Renal pelvis (tissue), 4 donors: ENCODE results near the gene MACROD1. TPM values are rescaled to one million over a fixed set of nuclear protein-coding genes. Genes with fewer than 3 reads are reported as not detected.
"Not testable (repeated sequence)": the region's sequence is repeated elsewhere in the genome, so short reads cannot be mapped to it uniquely, and the experiment has no call there.

Experiments used
- DNase-seq: peaks from one replicate; pipeline ENCODE4 v3.0.0-alpha.2; 2013
- polyA plus RNA-seq, 3 donors: library from polyadenylated mRNA; unstranded; fragments of 120-200 nt; gene quantifications; one replicate each; pipeline ENCODE4 v1.2.1, GENCODE V29; 2013; ENCODE audit not compliant: insufficient read length in 3 of 3

Gene MACROD1
- polyA plus RNA-seq, 3 donors = 15.2 to 18.9 (median 16.1) TPM

GRCh38 chr11:64196626-64197025 is 30.7 kb upstream of the MACROD1 start:
- DNase-seq = no peak

GRCh38 chr11:64192434-64192833 is 26.5 kb upstream of the MACROD1 start:
- DNase-seq = no peak

- no peak for DNase-seq
Measured at GRCh38 chr11:64186492-64187165, 20.7 kb upstream of the MACROD1 start.

GRCh38 chr11:64185693-64186491 is 20.0 kb upstream of the MACROD1 start, which contains the start of gene STIP1:
STIP1 (plus strand) TSS chr11:64186171; CDS start chr11:64186262, 91 bp downstream.
- peak; percentile 100 for DNase-seq

GRCh38 chr11:64185175-64185692 is 19.3 kb upstream of the MACROD1 start:
- DNase-seq = no peak

- DNase-seq = no peak
Measured at GRCh38 chr11:64183890-64184289, 18.0 kb upstream of the MACROD1 start.

GRCh38 chr11:64181506-64182411 is 15.8 kb upstream of the MACROD1 start:
- peak; percentile 76 for DNase-seq

- DNase-seq = no peak
Measured at GRCh38 chr11:64180891-64181290, 15.0 kb upstream of the MACROD1 start.

GRCh38 chr11:64178951-64179639 is 13.2 kb upstream of the MACROD1 start:
- no peak for DNase-seq

- DNase-seq = no peak
Measured at GRCh38 chr11:64178203-64178602, 12.3 kb upstream of the MACROD1 start.

- no peak for DNase-seq
Measured at GRCh38 chr11:64176751-64177150, 10.8 kb upstream of the MACROD1 start.

GRCh38 chr11:64173616-64174355 is 7.9 kb upstream of the MACROD1 start:
- DNase-seq = no peak

- no peak for DNase-seq
Measured at GRCh38 chr11:64170419-64170818, 4.5 kb upstream of the MACROD1 start.

GRCh38 chr11:64165481-64165841 is 452 bp downstream of the MACROD1 start:
- no peak for DNase-seq

GRCh38 chr11:64164392-64165312 is 1.3 kb downstream of the MACROD1 start:
- no peak for DNase-seq

- DNase-seq = no peak
Measured at GRCh38 chr11:64163951-64164350, 2.0 kb downstream of the MACROD1 start.

GRCh38 chr11:64162769-64163168 is 3.1 kb downstream of the MACROD1 start:
- not testable (repeated sequence) for DNase-seq

- no peak for DNase-seq
Measured at GRCh38 chr11:64161037-64161436, 4.9 kb downstream of the MACROD1 start.

- DNase-seq = no peak
Measured at GRCh38 chr11:64157631-64158394, 8.1 kb downstream of the MACROD1 start.
